Measurements from ENCODE around the gene NGDN. TPM values are rescaled to one million over a fixed set of nuclear protein-coding genes. Genes with fewer than 3 reads are reported as not detected.

The NGDN gene
- total and polyA plus RNA-seq, 4 donors: 18.2 to 26.9 (median 22.9) TPM

DNA sequence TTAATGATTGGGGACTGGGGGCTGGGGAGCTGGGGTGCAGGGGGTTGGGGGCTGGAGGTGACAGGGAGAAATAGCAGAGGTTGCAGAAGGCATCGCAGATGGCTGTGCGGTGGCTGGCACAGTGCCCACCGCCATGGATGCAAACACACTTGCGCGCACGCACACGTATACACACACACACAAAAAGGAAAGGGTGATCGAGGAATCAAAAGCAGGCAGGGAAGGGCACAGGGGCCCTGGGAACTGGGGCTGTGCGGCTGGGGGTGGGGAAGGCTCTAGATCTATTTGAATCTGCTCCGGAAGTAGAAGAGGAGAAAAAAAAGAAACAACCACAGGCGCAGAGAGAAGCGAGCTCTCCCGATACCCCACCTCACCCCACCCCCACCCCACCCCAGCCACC, 42.7 kb downstream of the NGDN start:
- H3K9me3 ChIP-seq (ENCODE audit: control insufficient read depth in 4 of 4, low read length in 3 of 4): no peaks in the 10 kb centered on the region
- DNase-seq (ENCODE audit: low spot score): no peak
- no peak overlapping the region for H3K27ac ChIP-seq (ENCODE audit: low read depth in 1 of 2, low read length in 2 of 2)
- no peaks in the 10 kb centered on the region for H3K36me3 ChIP-seq (ENCODE audit: control insufficient read depth in 4 of 4, insufficient read depth in 3 of 4, low read depth in 1 of 4, low read length in 3 of 4)
- H3K9ac ChIP-seq (ENCODE audit: low read depth in 1 of 2, low read length in 2 of 2): no peak overlapping the region
- WGBS: 54% methylated on average over 13 of the region's 13 CpGs
- H3K27me3 ChIP-seq (ENCODE audit: control insufficient read depth in 4 of 4, insufficient read depth in 4 of 4, low read length in 3 of 4): no peaks in the 10 kb centered on the region
- TF ChIP-seq, protein P1, sequence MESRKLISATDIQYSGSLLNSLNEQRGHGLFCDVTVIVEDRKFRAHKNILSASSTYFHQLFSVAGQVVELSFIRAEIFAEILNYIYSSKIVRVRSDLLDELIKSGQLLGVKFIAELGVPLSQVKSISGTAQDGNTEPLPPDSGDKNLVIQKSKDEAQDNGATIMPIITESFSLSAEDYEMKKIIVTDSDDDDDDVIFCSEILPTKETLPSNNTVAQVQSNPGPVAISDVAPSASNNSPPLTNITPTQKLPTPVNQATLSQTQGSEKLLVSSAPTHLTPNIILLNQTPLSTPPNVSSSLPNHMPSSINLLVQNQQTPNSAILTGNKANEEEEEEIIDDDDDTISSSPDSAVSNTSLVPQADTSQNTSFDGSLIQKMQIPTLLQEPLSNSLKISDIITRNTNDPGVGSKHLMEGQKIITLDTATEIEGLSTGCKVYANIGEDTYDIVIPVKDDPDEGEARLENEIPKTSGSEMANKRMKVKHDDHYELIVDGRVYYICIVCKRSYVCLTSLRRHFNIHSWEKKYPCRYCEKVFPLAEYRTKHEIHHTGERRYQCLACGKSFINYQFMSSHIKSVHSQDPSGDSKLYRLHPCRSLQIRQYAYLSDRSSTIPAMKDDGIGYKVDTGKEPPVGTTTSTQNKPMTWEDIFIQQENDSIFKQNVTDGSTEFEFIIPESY (IDR thresholded peaks at IDR 0.05): no peak
- TF ChIP-seq FOXA1 (IDR thresholded peaks at IDR 0.05): no peak
- no peak for TF ChIP-seq SP1 (IDR thresholded peaks at IDR 0.05)
- no peak for TF ChIP-seq JUND (IDR thresholded peaks at IDR 0.05)
- TF ChIP-seq RXRA (IDR thresholded peaks at IDR 0.05): no peak
- no peak for TF ChIP-seq YY1 (IDR thresholded peaks at IDR 0.05)
- no peak for TF ChIP-seq EGR1 (IDR thresholded peaks at IDR 0.05; ENCODE audit: low read depth in 2 of 2)
- TF ChIP-seq, protein P2, sequence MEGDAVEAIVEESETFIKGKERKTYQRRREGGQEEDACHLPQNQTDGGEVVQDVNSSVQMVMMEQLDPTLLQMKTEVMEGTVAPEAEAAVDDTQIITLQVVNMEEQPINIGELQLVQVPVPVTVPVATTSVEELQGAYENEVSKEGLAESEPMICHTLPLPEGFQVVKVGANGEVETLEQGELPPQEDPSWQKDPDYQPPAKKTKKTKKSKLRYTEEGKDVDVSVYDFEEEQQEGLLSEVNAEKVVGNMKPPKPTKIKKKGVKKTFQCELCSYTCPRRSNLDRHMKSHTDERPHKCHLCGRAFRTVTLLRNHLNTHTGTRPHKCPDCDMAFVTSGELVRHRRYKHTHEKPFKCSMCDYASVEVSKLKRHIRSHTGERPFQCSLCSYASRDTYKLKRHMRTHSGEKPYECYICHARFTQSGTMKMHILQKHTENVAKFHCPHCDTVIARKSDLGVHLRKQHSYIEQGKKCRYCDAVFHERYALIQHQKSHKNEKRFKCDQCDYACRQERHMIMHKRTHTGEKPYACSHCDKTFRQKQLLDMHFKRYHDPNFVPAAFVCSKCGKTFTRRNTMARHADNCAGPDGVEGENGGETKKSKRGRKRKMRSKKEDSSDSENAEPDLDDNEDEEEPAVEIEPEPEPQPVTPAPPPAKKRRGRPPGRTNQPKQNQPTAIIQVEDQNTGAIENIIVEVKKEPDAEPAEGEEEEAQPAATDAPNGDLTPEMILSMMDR (IDR thresholded peaks at IDR 0.05; ENCODE audit: low read depth, low read length, missing input control): no peak
- TF ChIP-seq, protein P3, sequence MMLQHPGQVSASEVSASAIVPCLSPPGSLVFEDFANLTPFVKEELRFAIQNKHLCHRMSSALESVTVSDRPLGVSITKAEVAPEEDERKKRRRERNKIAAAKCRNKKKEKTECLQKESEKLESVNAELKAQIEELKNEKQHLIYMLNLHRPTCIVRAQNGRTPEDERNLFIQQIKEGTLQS (IDR thresholded peaks at IDR 0.05): no peak
- TF ChIP-seq FOXA2 (IDR thresholded peaks at IDR 0.05): no peak
- TF ChIP-seq, protein P4, sequence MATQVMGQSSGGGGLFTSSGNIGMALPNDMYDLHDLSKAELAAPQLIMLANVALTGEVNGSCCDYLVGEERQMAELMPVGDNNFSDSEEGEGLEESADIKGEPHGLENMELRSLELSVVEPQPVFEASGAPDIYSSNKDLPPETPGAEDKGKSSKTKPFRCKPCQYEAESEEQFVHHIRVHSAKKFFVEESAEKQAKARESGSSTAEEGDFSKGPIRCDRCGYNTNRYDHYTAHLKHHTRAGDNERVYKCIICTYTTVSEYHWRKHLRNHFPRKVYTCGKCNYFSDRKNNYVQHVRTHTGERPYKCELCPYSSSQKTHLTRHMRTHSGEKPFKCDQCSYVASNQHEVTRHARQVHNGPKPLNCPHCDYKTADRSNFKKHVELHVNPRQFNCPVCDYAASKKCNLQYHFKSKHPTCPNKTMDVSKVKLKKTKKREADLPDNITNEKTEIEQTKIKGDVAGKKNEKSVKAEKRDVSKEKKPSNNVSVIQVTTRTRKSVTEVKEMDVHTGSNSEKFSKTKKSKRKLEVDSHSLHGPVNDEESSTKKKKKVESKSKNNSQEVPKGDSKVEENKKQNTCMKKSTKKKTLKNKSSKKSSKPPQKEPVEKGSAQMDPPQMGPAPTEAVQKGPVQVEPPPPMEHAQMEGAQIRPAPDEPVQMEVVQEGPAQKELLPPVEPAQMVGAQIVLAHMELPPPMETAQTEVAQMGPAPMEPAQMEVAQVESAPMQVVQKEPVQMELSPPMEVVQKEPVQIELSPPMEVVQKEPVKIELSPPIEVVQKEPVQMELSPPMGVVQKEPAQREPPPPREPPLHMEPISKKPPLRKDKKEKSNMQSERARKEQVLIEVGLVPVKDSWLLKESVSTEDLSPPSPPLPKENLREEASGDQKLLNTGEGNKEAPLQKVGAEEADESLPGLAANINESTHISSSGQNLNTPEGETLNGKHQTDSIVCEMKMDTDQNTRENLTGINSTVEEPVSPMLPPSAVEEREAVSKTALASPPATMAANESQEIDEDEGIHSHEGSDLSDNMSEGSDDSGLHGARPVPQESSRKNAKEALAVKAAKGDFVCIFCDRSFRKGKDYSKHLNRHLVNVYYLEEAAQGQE (IDR thresholded peaks at IDR 0.05): no peak
- no peak for TF ChIP-seq RAD21 (IDR thresholded peaks at IDR 0.05)
- no peak for TF ChIP-seq HNF4G (IDR thresholded peaks at IDR 0.05)
- no peak for TF ChIP-seq GABPA (IDR thresholded peaks at IDR 0.05 in 1 of 2, conservative IDR thresholded peaks at IDR 0.05 in 1 of 2)
- TF ChIP-seq HNF4A (conservative IDR thresholded peaks at IDR 0.05): no peak
- no peak overlapping the region for H3K4me3 ChIP-seq (ENCODE audit: low read depth in 1 of 3, low read length in 3 of 3)
- H3K4me1 ChIP-seq (ENCODE audit: control insufficient read depth in 4 of 4, insufficient read depth in 4 of 4, low read length in 3 of 4): no peaks in the 10 kb centered on the region

All from liver (tissue), 9 donors.